ENCODE data around the gene DMWD. TPM values are rescaled to one million over a fixed set of nuclear protein-coding genes. Genes with fewer than 3 reads are reported as not detected.

DMWD gene
- total RNA-seq, 2 experiments from 2014 or later = 28.6 to 31.5 TPM

- Mint-ChIP-seq H3K9me3 (no peaks in the 10 kb centered on the region), H3K27me3 (peaks cover 25% of the 10 kb centered on the region), H3K27ac (no peak overlapping the region), H3K4me3 (no peak overlapping the region), H3K4me1 (ENCODE audit: low read depth) (peaks cover 6% of the 10 kb centered on the region), H3K36me3 (ENCODE audit: low read depth) (peaks cover 11% of the 10 kb centered on the region)
- TF ChIP-seq, protein P1, sequence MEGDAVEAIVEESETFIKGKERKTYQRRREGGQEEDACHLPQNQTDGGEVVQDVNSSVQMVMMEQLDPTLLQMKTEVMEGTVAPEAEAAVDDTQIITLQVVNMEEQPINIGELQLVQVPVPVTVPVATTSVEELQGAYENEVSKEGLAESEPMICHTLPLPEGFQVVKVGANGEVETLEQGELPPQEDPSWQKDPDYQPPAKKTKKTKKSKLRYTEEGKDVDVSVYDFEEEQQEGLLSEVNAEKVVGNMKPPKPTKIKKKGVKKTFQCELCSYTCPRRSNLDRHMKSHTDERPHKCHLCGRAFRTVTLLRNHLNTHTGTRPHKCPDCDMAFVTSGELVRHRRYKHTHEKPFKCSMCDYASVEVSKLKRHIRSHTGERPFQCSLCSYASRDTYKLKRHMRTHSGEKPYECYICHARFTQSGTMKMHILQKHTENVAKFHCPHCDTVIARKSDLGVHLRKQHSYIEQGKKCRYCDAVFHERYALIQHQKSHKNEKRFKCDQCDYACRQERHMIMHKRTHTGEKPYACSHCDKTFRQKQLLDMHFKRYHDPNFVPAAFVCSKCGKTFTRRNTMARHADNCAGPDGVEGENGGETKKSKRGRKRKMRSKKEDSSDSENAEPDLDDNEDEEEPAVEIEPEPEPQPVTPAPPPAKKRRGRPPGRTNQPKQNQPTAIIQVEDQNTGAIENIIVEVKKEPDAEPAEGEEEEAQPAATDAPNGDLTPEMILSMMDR (IDR thresholded peaks at IDR 0.05) = no peak
- POLR2A ChIA-PET = interaction anchor here (1.9 kb wide), 1 partner anchor 23 kb away, joined by 8 read pairs; the partner anchor contains the start of gene DMWD
- ATAC-seq (ENCODE audit: poor library complexity) = no peak
- no peak overlapping the region for H3K27ac ChIP-seq (ENCODE audit: low read depth in 1 of 2, low read length in 2 of 2)
- H3K4me1 ChIP-seq (ENCODE audit: insufficient read depth, low read length) = peaks cover 25% of the 10 kb centered on the region
- CTCF ChIA-PET = no interaction called here
- intact Hi-C loops (cut with DNase I, micrococcal nuclease) = loop anchor here (2.0 to 5.0 kb wide), 4 partner anchors 47 to 202 kb away; partner anchors contain the start of genes FOXA3 (in 1 of the 2) and SYMPK (in 1 of the 2)
- peak in 1 of 14 experiments; percentile 23 for DNase-seq
- H3K4me3 ChIP-seq (ENCODE audit: low read length) = peak overlapping the region; percentile 8
- H3K9me3 ChIP-seq (ENCODE audit: control insufficient read depth in 1 of 2, insufficient read depth in 1 of 2, low read length in 2 of 2) = no peaks in the 10 kb centered on the region
- H3K36me3 ChIP-seq (ENCODE audit: insufficient read depth, low read length) = peaks cover 7% of the 10 kb centered on the region
- H3K27me3 ChIP-seq (ENCODE audit: control insufficient read depth in 1 of 2, insufficient read depth in 2 of 2, low read length in 2 of 2) = peaks cover 7 to 13% of the 10 kb centered on the region in 2 experiments
Observed at GRCh38 chr19:45815481-45816216, 23.0 kb upstream of the DMWD start.

DNA sequence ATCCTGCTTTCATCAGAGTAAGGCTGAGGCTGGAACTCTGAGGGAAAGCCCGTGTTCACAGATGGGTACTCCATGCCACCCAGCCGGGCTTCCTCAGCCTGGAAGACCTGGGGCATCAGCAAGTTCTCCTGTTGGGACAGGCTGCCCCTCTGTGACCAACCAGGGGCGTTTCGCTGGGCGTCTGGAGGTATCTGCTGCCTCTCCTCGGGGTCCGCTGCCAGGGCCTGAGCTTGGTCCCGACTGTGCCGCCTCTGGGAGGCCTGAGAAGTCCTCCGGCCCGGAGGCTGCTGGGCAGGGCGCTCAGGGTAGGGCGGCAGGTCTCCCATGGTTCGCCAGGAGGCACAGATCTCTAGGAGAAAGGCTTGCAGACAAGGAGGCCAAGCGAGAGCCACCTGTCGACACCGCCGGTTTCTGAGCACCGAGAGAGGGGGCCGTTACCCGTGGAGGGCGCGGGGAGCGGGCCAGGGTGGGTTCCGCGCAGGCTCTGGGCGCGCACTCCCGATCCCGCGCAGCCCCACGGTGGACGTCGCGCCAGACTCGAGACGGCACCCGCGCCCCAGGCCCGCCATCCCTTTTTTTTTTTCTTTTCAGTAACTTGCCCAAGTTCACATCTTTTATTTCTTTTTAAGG, 22.3 kb upstream of the DMWD start, which contains the start of gene RSPH6A:
RSPH6A (minus strand) TSS at position 458 of the 630 bp plus-strand sequence; CDS start at position 326, 132 bp downstream.
- Histone ChIP-seq H3K27ac (ENCODE audit: low read depth in 1 of 2, low read length in 2 of 2) (no peak within 1 kb of the TSS), H3K4me3 (ENCODE audit: low read length) (peak within 1 kb of the TSS; percentile 8), H3K27me3 (ENCODE audit: control insufficient read depth in 1 of 2, insufficient read depth in 2 of 2, low read length in 2 of 2) (peaks cover 7 to 13% of the 10 kb centered on the region in 2 experiments), H3K4me1 (ENCODE audit: insufficient read depth, low read length) (peaks cover 25% of the 10 kb centered on the region), H3K9me3 (ENCODE audit: control insufficient read depth in 1 of 2, insufficient read depth in 1 of 2, low read length in 2 of 2) (no peaks in the 10 kb centered on the region), H3K36me3 (ENCODE audit: insufficient read depth, low read length) (peaks cover 3% of the 10 kb centered on the region)
- ChIA-PET POLR2A (interaction anchor here (0.8 to 1.9 kb wide), 2 partner anchors 22 to 49 kb away, joined by 3 to 8 read pairs; partner anchors contain the start of genes DMWD and FOXA3), CTCF (no interaction called here)
- TF ChIP-seq, protein P1 (IDR thresholded peaks at IDR 0.05) = no peak
- peaks cover 6% of the 10 kb centered on the region for H3K4me1 Mint-ChIP-seq (ENCODE audit: low read depth)
- H3K27me3 Mint-ChIP-seq = peaks cover 25% of the 10 kb centered on the region
- ATAC-seq (ENCODE audit: poor library complexity) (no peak), DNase-seq (no peak)
- H3K36me3 Mint-ChIP-seq (ENCODE audit: low read depth) = peaks cover 5% of the 10 kb centered on the region
- H3K27ac Mint-ChIP-seq = no peak within 1 kb of the TSS
- no peak within 1 kb of the TSS for H3K4me3 Mint-ChIP-seq
- H3K9me3 Mint-ChIP-seq = no peaks in the 10 kb centered on the region
- intact Hi-C loops (cut with DNase I, micrococcal nuclease) = loop anchor here in 1 of 2 experiments (5.0 kb wide), 2 partner anchors 47 to 202 kb away; partner anchors contain the start of genes FOXA3 and SYMPK

DNA sequence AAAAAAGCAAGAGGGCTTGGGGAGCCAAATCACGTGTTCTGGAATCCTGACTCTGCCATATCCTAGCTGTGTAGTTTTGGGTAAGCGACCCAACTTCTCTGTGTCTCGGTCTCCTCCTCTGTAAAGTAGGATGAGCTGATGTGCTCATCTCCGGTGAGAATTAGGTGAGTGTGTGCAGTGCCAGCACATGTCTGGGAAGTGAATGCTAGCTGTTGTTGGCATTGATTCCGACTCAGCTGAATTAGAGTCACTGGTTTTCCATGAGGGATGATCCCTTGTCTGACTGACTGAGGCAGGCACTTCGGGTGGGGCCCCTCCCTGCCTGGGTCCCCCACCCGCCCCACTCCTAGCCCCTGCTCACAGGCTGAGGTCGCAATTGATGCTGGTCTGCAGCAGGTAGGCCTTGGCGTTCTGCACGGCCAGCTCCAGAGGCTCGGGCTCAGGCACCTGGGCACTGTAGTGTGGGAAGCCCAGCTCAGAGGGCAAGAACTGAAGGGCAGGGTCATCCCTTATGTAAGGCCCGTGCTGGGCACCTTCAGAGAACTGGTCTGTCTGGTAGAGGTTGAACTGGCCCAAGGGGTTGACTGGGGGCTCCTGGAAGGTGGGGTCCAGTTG, 21.6 kb upstream of the DMWD start:
- no peak for ATAC-seq (ENCODE audit: poor library complexity)
- no peak for DNase-seq
- H3K4me1 ChIP-seq (ENCODE audit: insufficient read depth, low read length) = peaks cover 27% of the 10 kb centered on the region
- Mint-ChIP-seq H3K36me3 (ENCODE audit: low read depth) (peaks cover 5% of the 10 kb centered on the region), H3K27me3 (peaks cover 25% of the 10 kb centered on the region), H3K27ac (no peak overlapping the region), H3K9me3 (no peaks in the 10 kb centered on the region), H3K4me3 (no peak overlapping the region), H3K4me1 (ENCODE audit: low read depth) (peaks cover 6% of the 10 kb centered on the region)
- H3K36me3 ChIP-seq (ENCODE audit: insufficient read depth, low read length) = peaks cover 3% of the 10 kb centered on the region
- POLR2A ChIA-PET = interaction anchor here (0.8 to 1.9 kb wide), 2 partner anchors 22 to 50 kb away, joined by 3 to 8 read pairs; partner anchors contain the start of genes DMWD and FOXA3
- CTCF ChIA-PET = no interaction called here
- no peak overlapping the region for H3K27ac ChIP-seq (ENCODE audit: low read depth in 1 of 2, low read length in 2 of 2)
- H3K4me3 ChIP-seq (ENCODE audit: low read length) = no peak overlapping the region
- TF ChIP-seq, protein P1 (IDR thresholded peaks at IDR 0.05) = no peak
- intact Hi-C loops (cut with DNase I, micrococcal nuclease) = no loop called here
- no peaks in the 10 kb centered on the region for H3K9me3 ChIP-seq (ENCODE audit: control insufficient read depth in 1 of 2, insufficient read depth in 1 of 2, low read length in 2 of 2)
- H3K27me3 ChIP-seq (ENCODE audit: control insufficient read depth in 1 of 2, insufficient read depth in 2 of 2, low read length in 2 of 2) = peaks cover 7 to 13% of the 10 kb centered on the region in 2 experiments
